DOHH2 (cell line): ENCODE data around the gene BFSP1.

ENCODE experiments used
- H3F3A ChIP-seq: fragments of 200-600 bp; sonication (generic), shearing (Covaris generic); 2 replicates; pipeline ENCODE4 v1.6.0; 2016; ENCODE audit warnings: antibody characterized with exemption, mild to moderate bottlenecking; ENCODE audit not compliant: control insufficient read depth, insufficient read depth
- H3K27ac ChIP-seq: fragments of 200-600 bp; sonication (generic); 2 replicates; pipeline ENCODE4 v1.5.1; 2014; ENCODE audit warnings: low read depth, mild to moderate bottlenecking, low read length, moderate library complexity
- H3K27me3 ChIP-seq: fragments of 200-600 bp; sonication (generic); 2 replicates; pipeline ENCODE4 v1.6.1; 2014; ENCODE audit warnings: mild to moderate bottlenecking, low read length, mixed read lengths; ENCODE audit not compliant: control insufficient read depth
- H3K36me3 ChIP-seq: fragments of 200-600 bp; sonication (generic); 2 replicates; pipeline ENCODE4 v1.6.1; 2014; ENCODE audit warnings: mild to moderate bottlenecking, low read length, moderate library complexity, mixed read lengths; ENCODE audit not compliant: control insufficient read depth
- H3K4me1 ChIP-seq: fragments of 200-600 bp; sonication (generic); 2 replicates; pipeline ENCODE4 v1.6.1; 2014; ENCODE audit warnings: mild to moderate bottlenecking, low read length, mixed read lengths; ENCODE audit not compliant: control insufficient read depth
- H3K4me2 ChIP-seq: fragments of 200-600 bp; sonication (generic); 2 replicates; pipeline ENCODE4 v1.6.0; 2014; ENCODE audit warnings: mild to moderate bottlenecking, low read length, moderate library complexity
- H3K4me3 ChIP-seq: fragments of 200-600 bp; sonication (generic); 2 replicates; pipeline ENCODE4 v1.5.1; 2014; ENCODE audit warnings: mild to moderate bottlenecking, low read length, mixed read lengths
- H3K79me2 ChIP-seq: fragments of 200-600 bp; sonication (generic); 2 replicates; pipeline ENCODE4 v1.6.1; 2014; ENCODE audit warnings: mild to moderate bottlenecking, low read length, mixed read lengths; ENCODE audit not compliant: control insufficient read depth
- H3K9me2 ChIP-seq: fragments of 200-600 bp; sonication (generic); replicated peaks from 2 replicates; pipeline ENCODE4 v1.6.1; 2014; ENCODE audit warnings: mild to moderate bottlenecking, low read length, mixed read lengths; ENCODE audit not compliant: control insufficient read depth
- H3K9me3 ChIP-seq: fragments of 200-600 bp; sonication (generic); 2 replicates; pipeline ENCODE4 v1.6.1; 2014; ENCODE audit warnings: antibody characterized with exemption, low read length, mixed read lengths; ENCODE audit not compliant: control insufficient read depth, insufficient read depth
- H4K20me1 ChIP-seq: fragments of 200-600 bp; sonication (generic); 2 replicates; pipeline ENCODE4 v1.6.0; 2014; ENCODE audit warnings: low read depth, mild to moderate bottlenecking, antibody characterized with exemption, low read length, moderate library complexity; ENCODE audit not compliant: control insufficient read depth, insufficient read depth
- CTCF ChIP-seq: fragments of 200-600 bp; sonication (generic); IDR thresholded peaks from one replicate; pipeline ENCODE4 v1.5.1; 2014; ENCODE audit warnings: antibody characterized with exemption, mild to moderate bottlenecking, low read depth, low read length; ENCODE audit not compliant: poor library complexity, severe bottlenecking
- EZH2phosphoT487 ChIP-seq: fragments of 200-600 bp; sonication (generic); IDR thresholded peaks from 2 replicates; pipeline ENCODE4 v1.6.1; 2017; ENCODE audit warnings: borderline replicate concordance, mild to moderate bottlenecking, antibody characterized with exemption, low read length, moderate library complexity, mixed read lengths

Gene BFSP1

GRCh38 chr20:17491488-17491887 lies 39.7 kb downstream of the BFSP1 start:
- no peak for TF ChIP-seq CTCF
- TF ChIP-seq EZH2phosphoT487: no peak
- Histone ChIP-seq H3K4me1 (no peaks in the 10 kb centered on the region), H3K27me3 (0 out of 2 replicates have a peak, but pooled peaks cover 8% of the 10 kb centered on the region), H3K4me2 (no peak overlapping the region), H3F3A (no peaks in the 10 kb centered on the region), H4K20me1 (no peaks in the 10 kb centered on the region), H3K36me3 (no peaks in the 10 kb centered on the region), H3K9me2 (no peaks in the 10 kb centered on the region), H3K79me2 (no peaks in the 10 kb centered on the region), H3K4me3 (no peak overlapping the region), H3K9me3 (no peaks in the 10 kb centered on the region), H3K27ac (no peak overlapping the region)

GRCh38 chr20:17491041-17491440 lies 40.1 kb downstream of the BFSP1 start:
- Histone ChIP-seq H3K79me2 (no peaks in the 10 kb centered on the region), H3K27ac (no peak overlapping the region), H3K4me2 (no peak overlapping the region), H3K9me2 (no peaks in the 10 kb centered on the region), H3K4me3 (no peak overlapping the region), H3K27me3 (0 out of 2 replicates have a peak, but pooled peaks cover 5% of the 10 kb centered on the region), H3F3A (no peaks in the 10 kb centered on the region), H4K20me1 (no peaks in the 10 kb centered on the region), H3K4me1 (no peaks in the 10 kb centered on the region), H3K36me3 (no peaks in the 10 kb centered on the region), H3K9me3 (no peaks in the 10 kb centered on the region)
- TF ChIP-seq CTCF (no peak), EZH2phosphoT487 (no peak)

DNA sequence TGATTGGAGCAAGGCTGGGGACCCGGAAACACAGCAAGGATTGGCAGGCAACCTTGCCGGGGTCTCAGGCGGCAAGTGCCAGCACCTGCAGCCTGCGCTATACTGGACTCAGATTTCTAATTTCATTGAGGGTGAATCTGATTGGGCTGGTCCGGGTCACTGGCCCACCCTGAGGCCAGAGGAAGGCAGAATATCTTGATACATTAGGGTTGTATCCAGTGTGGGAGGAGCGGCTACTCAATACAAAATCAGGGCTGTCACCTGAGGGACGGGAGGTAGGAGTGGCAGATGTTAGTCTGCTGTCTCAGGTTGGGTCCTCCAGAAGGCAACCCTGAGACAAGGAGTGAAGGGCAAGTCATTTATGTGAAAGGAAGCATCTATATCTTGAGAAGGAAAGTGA lies 40.7 kb downstream of the BFSP1 start:
- Histone ChIP-seq H3K79me2 (no peaks in the 10 kb centered on the region), H3K27ac (no peak overlapping the region), H3K27me3 (0 out of 2 replicates have a peak, but pooled peaks cover 4% of the 10 kb centered on the region), H3K36me3 (no peaks in the 10 kb centered on the region), H3K4me2 (no peak overlapping the region), H3K9me2 (no peaks in the 10 kb centered on the region), H3K4me3 (no peak overlapping the region), H3F3A (no peaks in the 10 kb centered on the region), H3K9me3 (no peaks in the 10 kb centered on the region), H3K4me1 (no peaks in the 10 kb centered on the region), H4K20me1 (no peaks in the 10 kb centered on the region)
- no peak for TF ChIP-seq CTCF
- TF ChIP-seq EZH2phosphoT487: no peak
